ENCODE results near the gene PANK3.
"Not testable (repeated sequence)": the region's sequence is repeated elsewhere in the genome, so short reads cannot be mapped to it uniquely, and the experiment has no call there.

The PANK3 gene

DNA sequence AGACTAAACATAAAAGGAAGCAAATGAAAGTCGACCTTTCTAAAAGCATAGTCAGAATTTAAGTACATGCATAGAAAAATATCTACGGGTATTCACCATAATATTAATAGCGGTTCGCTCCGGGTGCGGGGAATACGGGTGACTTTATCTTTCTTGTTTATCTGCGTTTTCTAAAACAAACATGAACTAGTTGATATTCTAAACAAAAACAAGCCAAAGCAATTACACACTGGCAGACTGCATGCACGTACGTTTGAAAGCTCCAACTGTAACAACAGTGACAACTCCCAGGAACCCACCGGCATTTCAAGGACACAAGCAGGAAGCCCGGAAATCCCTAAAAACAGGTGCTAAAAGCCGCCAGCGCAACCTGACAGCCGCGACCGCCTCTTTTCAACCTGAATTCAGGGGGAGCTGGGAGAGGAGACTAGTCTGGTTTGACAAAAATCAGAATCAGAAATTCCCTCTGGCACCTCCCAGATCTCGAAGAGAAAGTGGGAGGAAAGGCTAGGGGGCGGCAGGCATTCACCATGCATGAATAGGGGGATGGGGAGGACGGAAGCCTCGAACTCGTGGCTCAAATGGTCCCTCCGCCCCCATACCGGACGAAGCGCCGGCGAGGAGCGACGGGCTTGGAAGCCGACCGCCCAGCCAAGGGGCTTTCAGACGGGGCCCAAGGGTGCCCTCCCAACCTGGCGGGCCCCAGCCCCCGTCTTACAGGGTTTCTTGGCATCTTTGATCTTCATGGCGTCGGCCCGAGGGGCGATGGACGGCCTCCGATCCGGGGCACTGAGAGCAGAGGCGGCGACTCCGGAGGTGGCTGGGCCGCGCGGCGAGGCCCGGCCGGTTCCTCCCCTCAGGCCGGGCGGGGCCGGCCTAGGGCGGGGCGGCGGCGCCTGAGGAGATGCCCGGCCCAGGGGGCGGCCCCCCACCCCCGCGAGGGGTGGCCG lies at the start of gene PANK3:
Gene PANK3, minus strand, starts transcription at position 831 of the 950 bp plus-strand sequence. Its CDS starts 85 bp downstream, at position 746.
- DNase-seq (ENCODE audit: low read depth) = peak; percentile 31

GRCh38 chr5:168624850-168625364 lies 45.7 kb upstream of the PANK3 start:
- no peak for DNase-seq (ENCODE audit: low read depth)

DNA sequence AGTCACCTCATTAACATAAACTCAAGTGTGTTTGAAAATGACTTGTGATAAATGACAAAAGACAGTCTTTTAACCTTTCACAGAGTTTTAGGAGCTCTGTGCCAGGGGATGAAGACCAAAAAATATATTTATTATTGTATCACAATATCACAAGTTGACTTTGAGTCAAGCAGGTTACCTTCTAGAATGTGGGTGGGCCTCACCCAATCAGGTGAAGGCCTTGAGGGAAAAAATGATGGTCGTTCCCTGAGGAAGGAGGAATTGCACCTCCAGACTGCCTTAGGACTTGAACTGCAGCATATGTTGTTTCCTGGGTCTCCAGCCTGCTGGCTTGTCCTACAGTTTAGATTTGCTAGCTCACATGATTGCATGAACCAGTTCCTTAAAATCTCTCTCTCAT lies 41.6 kb upstream of the PANK3 start:
- DNase-seq (ENCODE audit: low read depth) = no peak

DNA sequence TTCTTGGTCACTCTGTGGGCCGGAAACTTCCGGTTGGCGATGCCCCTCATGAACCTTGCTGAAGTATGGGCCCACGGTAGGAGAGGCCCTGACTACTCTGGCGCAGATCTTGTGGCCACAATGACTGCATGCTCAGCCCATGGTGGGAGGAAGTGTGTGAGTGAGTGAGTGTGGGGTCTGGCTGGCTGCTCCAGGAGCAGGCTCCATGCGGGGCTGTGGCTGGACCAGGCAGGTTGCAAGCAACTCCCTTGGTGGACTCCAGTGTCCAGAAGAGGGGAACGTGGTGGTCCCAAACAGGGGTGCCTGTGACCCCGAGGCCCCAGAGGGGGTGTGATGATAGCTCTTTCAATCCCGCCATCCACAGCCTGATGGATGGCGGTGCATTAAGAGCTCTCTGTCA lies 35.5 kb upstream of the PANK3 start:
- no peak for DNase-seq (ENCODE audit: low read depth)

DNA sequence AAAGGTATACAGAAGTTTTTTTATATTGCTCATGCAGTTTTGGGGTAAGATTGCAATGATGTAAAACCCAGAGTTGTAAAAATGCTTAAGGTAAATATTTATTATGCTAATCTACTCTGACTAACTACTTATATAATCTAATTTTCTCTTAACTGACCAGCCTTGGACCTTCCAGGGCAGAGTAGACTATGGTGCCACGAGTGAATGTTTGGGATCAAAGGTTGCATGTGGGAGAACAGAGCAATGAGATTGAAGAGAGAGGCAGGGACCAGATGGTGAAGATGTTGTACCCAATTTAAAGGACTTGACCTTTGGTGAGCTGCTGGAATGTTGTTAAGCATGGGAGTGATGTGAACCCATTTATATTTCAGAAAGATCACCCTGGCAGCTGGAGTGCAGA lies 34.8 kb upstream of the PANK3 start:
- no peak for DNase-seq (ENCODE audit: low read depth)

- DNase-seq (ENCODE audit: low read depth) = no peak
Observed at GRCh38 chr5:168613396-168613795, 34.2 kb upstream of the PANK3 start.

DNA sequence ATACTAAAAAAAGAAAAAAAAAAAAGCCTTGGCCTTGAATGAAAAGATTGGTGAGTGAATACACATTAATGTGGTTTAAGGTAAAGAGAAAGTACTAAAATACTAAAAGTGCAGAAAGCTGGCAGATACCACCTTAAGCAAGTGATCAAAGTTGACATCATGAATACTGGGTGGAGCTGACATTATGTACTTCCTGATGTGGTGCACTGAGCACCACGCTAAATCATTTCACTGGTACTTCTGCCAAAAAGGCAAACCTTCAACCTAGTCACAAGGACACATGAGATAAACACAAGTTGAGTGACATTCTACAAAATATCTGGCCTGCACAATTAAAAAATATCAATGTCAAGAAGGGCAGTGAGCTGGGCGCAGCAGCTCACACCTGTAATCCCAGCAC lies 33.8 kb upstream of the PANK3 start:
- DNase-seq (ENCODE audit: low read depth) = no peak

DNA sequence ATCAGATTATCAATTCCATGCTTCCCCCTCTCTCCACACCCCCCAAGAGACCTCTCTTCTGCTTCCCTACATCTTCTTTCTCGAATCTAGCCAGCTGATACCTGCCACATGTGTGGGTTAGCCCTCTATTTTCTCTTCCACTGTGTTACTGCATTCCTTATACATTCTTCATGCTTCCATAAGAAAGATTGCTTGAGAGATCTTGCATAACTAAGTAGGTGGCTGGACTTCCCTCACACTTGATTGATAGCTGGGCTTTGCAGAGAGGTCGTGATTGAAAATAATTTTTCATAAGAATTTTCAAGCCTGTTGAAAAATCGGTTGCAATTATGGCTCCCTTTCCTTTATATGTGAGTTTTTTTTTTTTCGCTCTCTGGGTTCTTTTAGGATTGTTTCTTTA lies 33.0 kb upstream of the PANK3 start:
- DNase-seq (ENCODE audit: low read depth) = no peak

DNA sequence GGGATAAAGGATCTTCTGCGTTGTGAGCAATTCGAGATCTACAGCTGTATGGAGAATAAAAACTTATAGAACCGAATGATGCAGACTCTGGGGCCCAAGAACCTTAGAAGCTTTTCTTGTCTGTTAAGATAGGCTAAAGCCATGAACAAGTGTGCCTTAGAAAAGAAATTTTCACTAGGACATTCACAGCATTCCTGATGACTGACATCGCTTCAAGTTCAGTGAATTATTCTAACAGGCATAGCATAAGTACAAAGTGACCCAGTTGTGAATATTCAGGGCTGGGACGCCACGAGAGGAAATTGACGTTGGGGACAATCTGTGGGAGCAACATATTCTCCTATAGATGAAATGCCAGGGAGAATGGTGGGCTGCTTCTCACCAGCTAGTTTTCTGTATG lies 32.0 kb upstream of the PANK3 start:
- DNase-seq (ENCODE audit: low read depth) = no peak

- no peak for DNase-seq (ENCODE audit: low read depth)
Observed at GRCh38 chr5:168609806-168610482, 30.8 kb upstream of the PANK3 start.

DNA sequence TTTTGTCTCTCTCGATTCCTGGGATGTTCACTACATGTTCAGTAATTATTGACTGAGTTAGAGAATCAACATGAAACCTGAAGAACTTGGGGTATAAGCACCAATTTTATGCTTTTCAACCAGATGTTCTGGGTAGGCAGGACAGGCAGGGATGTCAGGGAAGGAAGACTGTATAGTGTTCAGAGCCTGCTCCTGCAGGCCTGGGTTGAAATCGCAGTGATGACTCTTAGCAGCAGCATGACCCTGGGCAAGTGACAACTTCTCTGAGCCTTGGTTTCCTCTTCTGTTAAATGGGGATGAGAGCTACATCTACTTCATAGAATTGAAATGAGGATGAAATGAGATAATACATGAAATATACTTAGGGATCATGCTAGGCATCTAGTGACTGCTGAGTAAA lies 29.7 kb upstream of the PANK3 start:
- no peak for DNase-seq (ENCODE audit: low read depth)

DNA sequence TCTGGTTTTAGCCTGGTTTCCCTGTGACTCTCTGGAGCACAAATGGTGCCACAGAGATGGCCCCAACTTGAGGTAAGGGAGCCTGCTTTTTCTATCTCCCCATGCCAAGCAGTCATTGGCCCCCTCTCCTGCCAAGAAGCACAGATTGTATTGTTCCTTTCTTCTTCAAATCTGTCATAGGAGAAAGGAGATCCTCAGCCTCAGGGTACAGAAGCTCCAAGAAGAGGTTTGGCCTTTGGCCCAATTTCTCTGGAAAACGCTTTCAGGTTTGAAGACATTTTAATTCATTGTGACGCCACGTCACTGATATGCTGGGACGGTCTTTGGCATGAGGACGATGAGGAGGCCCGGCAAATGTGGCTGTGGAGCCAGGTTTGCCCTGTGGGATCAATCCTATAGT lies 29.2 kb upstream of the PANK3 start:
- DNase-seq (ENCODE audit: low read depth) = no peak

- DNase-seq (ENCODE audit: low read depth) = no peak
Observed at GRCh38 chr5:168607946-168608345, 28.8 kb upstream of the PANK3 start.

DNA sequence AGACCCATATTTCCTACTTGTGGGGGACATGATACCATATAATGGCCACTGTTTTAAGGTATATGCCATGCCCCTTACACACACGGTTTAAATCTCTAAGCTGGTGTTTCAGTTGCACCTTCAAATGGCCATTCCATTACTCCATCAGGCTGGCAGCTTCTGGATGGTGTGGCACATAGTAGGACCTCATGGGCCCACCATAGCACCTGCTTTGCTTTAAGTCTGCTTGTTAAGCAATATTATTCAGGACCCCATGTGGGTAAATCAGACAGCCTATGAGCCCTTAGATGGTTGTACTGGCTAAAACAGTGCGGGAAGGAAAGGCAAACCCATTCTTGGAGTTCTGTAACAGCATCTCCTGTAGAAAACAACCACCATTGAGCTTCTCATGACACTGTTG lies 27.4 kb upstream of the PANK3 start:
- DNase-seq (ENCODE audit: low read depth) = no peak

DNA sequence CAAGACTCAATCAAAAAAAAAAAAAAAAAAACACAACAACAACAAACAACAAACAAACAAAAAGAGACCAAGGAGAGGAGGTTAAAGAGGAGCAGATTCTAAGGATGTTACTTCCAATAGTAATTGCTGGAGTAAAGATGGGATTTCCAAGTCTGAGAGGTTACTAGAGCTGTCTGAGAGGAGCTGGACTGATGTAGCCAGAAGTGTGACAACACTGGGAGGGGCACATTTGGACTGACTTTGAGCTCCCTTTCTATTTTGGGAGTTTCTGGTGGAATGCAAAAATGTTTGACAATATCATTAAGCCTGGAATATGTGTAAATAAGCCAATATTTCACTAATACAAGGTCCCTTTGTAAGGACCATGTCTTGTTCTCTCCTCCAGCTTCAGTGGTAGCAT lies 25.3 kb upstream of the PANK3 start:
- no peak for DNase-seq (ENCODE audit: low read depth)

DNA sequence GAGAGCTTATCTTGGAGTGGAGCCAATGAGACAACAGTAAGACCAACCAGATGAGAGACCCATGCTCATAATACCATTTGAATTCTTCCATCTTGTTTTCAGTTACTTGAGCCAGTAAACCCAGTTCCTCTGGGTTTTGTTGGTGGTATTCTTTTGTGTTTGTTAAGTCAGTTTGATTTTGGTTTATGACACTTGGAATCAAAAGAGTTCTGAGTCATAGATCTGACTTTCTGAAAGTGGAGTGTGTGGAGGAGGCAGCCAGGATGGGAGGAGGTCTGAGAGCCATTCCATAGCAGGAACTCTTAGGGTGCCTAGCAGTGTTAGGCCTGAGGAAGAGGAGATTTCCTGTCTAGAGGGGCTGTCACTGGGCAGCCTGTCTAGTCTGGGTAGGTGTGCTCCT lies 24.6 kb upstream of the PANK3 start:
- no peak for DNase-seq (ENCODE audit: low read depth)

- DNase-seq (ENCODE audit: low read depth) = no peak
Observed at GRCh38 chr5:168602517-168602916, 23.3 kb upstream of the PANK3 start.

GRCh38 chr5:168601972-168602371 lies 22.8 kb upstream of the PANK3 start:
- no peak for DNase-seq (ENCODE audit: low read depth)

GRCh38 chr5:168600409-168600808 lies 21.2 kb upstream of the PANK3 start:
- DNase-seq (ENCODE audit: low read depth) = no peak

- DNase-seq (ENCODE audit: low read depth) = no peak
Observed at GRCh38 chr5:168599826-168600225, 20.7 kb upstream of the PANK3 start.

DNA sequence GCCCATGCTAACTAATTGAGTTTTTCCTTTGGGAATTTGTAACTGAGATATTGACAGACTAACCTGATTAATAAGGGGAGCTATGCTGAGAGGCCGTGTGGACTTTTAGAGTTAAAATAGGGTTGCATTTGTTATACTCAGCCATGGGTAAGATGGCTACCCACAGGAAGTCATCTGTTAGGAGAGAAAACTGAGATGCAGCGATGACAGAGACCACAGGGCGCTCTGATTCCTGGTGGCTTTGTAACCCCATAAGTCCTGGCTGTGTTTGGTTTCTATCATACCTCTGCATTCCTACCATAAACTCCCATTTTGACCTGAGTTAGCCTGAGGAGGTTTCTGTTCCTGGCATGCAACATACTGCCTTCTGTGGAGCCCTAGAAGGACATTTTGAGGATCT lies 19.5 kb upstream of the PANK3 start:
- no peak for DNase-seq (ENCODE audit: low read depth)

DNA sequence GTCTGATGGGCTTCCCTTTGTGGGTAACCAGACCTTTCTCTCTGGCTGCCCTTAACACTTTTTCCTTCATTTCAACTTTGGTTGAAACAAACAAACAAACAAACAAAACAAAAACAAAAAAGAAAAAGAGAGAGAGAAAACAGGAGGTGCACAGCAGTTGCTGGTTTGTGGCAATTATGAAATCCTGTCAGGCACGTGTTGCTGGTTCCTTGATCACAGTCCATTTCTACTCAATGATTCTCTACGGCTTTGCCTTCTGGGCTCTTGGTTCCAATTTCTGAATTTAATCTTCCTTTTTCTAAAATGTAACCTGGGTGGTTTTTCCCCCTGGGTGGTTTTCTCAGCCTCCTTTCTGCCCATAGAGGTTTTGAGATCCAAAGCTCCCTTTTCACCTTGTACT lies 17.8 kb upstream of the PANK3 start:
- DNase-seq (ENCODE audit: low read depth) = no peak

DNA sequence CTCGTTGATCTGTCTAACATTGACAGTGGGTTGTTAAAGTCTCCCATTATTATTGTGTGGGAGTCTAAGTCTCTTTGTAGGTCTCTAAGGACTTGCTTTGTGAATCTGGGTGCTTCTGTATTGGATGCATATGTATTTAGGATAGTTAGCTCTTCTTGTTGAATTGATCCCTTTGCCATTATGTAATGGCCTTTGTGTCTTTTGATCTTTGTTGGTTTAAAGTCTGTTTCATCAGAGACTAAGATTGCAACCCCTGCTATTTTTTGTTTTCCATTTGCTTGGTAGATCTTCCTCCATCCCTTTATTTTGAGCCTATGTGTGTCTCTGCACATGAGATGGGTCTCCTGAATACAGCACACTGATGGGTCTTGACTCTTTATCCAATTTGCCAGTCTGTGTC lies 17.0 kb upstream of the PANK3 start:
- not testable (repeated sequence) for DNase-seq (ENCODE audit: low read depth)

Measured in HS-27A (cell line).